GM19351 (cell line): ENCODE data around the gene SCAF1.

Source experiments
- ATAC-seq: cut with Tn5 transposase; IDR thresholded peaks from one replicate; pipeline ENCODE4 v1.9.1; 2021; ENCODE audit warnings: mild to moderate bottlenecking, moderate library complexity; ENCODE audit not compliant: unreplicated experiment

The SCAF1 gene

GRCh38 chr19:49685845-49686332 lies 43.9 kb downstream of the SCAF1 start:
- ATAC-seq, result no peak

GRCh38 chr19:49686503-49687088 lies 44.6 kb downstream of the SCAF1 start:
- ATAC-seq, result no peak

- no peak for ATAC-seq
Observed at GRCh38 chr19:49687150-49687549, 45.1 kb downstream of the SCAF1 start.

GRCh38 chr19:49687566-49688316 lies 45.7 kb downstream of the SCAF1 start:
- ATAC-seq, result no peak

- ATAC-seq, result no peak
Observed at GRCh38 chr19:49688531-49689132, 46.6 kb downstream of the SCAF1 start.

GRCh38 chr19:49689133-49690078 lies 47.4 kb downstream of the SCAF1 start, which contains the start of gene ADM5:
Gene ADM5 (plus strand): TSS chr19:49689594. CDS start chr19:49689838, 244 bp downstream.
- no peak for ATAC-seq

- ATAC-seq, result no peak
Observed at GRCh38 chr19:49690079-49690655, 48.2 kb downstream of the SCAF1 start.

GRCh38 chr19:49690656-49691242 lies 48.7 kb downstream of the SCAF1 start, which contains the start of gene CPT1C:
Gene CPT1C (plus strand): TSS chr19:49691116. CDS start chr19:49692253, 1,137 bp downstream.
- ATAC-seq, result no peak

- no peak for ATAC-seq
Observed at GRCh38 chr19:49691243-49692146, 49.5 kb downstream of the SCAF1 start.

- no peak for ATAC-seq
Observed at GRCh38 chr19:49692147-49692506, 50.1 kb downstream of the SCAF1 start.

- ATAC-seq, result no peak
Observed at GRCh38 chr19:49696115-49696514, 54.1 kb downstream of the SCAF1 start.

GRCh38 chr19:49696865-49697264 lies 54.9 kb downstream of the SCAF1 start:
- ATAC-seq, result no peak

GRCh38 chr19:49699364-49699763 lies 57.4 kb downstream of the SCAF1 start:
- no peak for ATAC-seq

- no peak for ATAC-seq
Observed at GRCh38 chr19:49700563-49700962, 58.6 kb downstream of the SCAF1 start.

- ATAC-seq, result no peak
Observed at GRCh38 chr19:49701271-49701786, 59.3 kb downstream of the SCAF1 start.

GRCh38 chr19:49704888-49705642 lies 63.1 kb downstream of the SCAF1 start:
- ATAC-seq, result no peak

- ATAC-seq, result no peak
Observed at GRCh38 chr19:49705919-49706318, 63.9 kb downstream of the SCAF1 start.
